GM21576 (cell line): ENCODE data around the gene OTP.

ENCODE experiments used
- ATAC-seq: cut with Tn5 transposase; IDR thresholded peaks from one replicate; pipeline ENCODE4 v1.9.1; 2021; ENCODE audit warnings: mild to moderate bottlenecking, moderate library complexity; ENCODE audit not compliant: unreplicated experiment

OTP gene

GRCh38 chr5:77637998-77638762 is at the start of gene OTP:
OTP (minus strand) TSS chr5:77638713; CDS start chr5:77638549, 164 bp downstream.
- ATAC-seq, result no peak

GRCh38 chr5:77683171-77683732 is 44.7 kb upstream of the OTP start:
- ATAC-seq, result no peak

GRCh38 chr5:77670526-77670925 is 32.0 kb upstream of the OTP start:
- ATAC-seq, result no peak

DNA sequence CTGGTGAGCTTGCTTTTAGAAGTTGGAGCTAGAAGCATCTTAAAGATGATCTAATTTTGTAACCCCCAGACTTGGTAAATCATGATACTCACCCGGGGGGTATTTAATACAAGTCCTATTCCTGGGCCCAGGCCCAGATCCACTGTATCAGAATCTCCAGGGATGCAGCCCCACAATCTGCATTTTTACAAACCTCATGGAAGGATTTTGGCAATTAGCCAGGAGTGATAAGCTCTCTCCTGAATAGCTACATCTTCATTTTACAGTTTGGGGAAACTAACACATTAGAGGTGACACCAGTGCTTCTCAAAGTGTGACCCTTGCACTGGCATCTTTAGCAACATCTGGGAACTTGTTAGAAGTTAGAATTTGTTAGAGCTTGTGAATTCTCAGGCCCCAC is 31.2 kb upstream of the OTP start:
- no peak for ATAC-seq

DNA sequence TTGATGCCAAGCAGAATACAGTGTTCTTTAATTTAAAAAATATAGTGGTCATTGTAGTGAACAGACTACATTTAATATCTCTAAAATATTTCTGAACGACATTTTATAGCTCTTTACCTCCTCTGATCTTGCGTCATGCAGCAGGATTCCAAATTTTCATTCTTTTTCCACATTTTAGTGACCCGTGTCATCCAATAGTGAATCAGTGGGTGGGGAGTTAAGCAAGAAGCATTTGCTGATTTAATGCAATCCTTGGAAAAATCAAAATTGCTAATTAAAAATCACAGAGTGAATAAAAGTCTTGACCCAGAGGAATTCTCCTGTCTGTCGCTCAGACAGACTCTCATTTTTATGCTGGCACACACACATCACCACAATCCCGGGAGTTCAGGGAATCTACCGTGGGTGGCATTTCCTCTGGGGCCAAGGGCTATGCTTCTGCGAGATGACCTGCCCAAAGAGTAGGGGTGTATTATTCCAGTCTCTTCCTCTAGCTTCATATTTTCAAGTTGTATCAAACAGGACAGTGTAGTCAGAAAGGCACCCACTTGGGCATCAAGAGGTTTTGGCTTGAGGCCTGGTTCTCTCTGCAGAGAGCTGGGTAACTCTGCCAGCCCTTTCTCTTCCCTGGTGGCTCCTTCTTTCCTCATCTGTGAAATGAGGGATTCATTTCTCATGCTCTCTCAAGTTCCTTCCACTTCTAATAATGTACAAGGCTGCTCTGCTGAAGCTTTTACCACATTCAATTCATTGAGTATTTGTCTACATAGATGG is 24.8 kb upstream of the OTP start:
- no peak for ATAC-seq

DNA sequence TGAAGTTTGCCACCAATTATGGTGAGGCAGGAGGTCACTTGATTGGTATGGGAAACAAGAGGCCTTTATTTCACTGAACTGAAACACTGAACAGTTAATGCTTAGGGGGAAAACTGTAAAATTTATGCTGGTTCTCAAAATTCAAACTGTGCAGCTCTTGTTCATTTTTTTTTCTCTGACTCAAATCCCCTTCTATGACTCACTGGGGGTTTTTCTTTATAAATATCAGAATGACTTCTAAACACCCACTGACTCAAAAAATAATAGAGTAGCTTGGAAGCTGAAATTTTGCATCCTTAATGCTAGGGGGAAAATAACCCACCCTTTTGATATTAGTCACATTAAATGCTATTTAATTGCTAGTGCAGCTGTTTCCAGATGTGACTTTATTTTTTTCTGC is 24.1 kb upstream of the OTP start:
- no peak for ATAC-seq

DNA sequence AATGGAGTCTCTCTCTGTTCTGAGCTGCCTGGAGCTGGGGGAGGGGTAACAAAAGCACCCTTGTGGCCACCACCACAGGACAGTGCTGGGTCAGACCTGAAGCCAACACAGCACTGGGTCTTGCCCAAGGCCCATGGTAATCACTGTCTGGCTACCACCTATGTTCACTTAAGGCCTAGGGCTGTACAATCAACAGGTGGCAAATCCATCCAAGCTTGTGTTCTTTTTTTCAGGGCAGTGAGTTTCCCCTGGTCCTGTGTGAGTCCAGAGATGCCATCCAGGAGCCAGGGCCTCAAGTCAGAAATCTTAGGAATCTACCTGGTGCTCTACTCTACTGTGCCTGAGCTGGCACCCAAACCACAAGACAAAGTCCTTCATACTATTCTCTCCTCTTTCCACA is 20.1 kb upstream of the OTP start:
- ATAC-seq, result no peak

GRCh38 chr5:77651343-77651742 is 12.8 kb upstream of the OTP start:
- no peak for ATAC-seq

DNA sequence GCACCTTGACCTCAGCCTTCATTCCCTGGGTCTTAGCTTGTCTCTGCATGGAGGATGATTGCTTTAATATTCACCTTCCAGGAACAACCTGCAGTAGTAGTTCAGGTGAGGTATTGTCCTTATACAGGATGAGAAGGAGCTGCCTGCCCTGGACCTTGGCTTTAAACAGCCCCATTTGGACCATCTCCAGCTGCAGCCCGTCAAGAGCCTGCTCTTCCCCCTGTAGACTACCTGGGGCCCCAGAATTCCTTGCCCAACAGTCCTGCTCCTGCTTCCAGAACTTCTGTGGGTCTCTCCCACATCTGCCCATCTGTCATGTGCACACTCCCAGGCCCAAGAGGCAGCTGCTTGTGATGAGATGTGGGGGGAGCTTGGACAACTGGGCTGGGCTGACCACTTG is 12.2 kb upstream of the OTP start:
- no peak for ATAC-seq

DNA sequence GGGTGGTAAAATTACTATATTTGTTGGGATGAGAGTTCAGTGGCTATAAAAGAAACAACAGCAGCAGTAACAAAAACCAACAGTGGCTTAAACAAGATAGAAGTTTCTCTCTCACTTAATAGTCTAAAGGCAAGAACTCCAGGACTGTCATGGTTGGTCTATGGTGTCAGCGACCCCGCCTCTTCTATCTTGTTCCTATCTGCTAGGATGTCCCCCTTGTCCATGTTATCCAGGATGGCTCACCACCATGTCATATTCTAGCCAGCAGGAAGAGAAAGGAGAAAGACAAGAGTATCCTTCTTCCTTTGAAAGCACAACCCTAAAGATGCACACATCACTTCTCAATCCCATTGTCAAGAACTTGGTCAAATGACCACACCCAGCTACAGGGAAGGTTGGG is 11.3 kb upstream of the OTP start:
- ATAC-seq, result no peak

GRCh38 chr5:77645995-77646639 is 7.6 kb upstream of the OTP start:
- ATAC-seq, result no peak

- no peak for ATAC-seq
These were observed 6.9 kb upstream of the OTP start for GRCh38 chr5:77645158-77645994.

- no peak for ATAC-seq
These were observed 6.1 kb upstream of the OTP start for GRCh38 chr5:77644371-77645157.

DNA sequence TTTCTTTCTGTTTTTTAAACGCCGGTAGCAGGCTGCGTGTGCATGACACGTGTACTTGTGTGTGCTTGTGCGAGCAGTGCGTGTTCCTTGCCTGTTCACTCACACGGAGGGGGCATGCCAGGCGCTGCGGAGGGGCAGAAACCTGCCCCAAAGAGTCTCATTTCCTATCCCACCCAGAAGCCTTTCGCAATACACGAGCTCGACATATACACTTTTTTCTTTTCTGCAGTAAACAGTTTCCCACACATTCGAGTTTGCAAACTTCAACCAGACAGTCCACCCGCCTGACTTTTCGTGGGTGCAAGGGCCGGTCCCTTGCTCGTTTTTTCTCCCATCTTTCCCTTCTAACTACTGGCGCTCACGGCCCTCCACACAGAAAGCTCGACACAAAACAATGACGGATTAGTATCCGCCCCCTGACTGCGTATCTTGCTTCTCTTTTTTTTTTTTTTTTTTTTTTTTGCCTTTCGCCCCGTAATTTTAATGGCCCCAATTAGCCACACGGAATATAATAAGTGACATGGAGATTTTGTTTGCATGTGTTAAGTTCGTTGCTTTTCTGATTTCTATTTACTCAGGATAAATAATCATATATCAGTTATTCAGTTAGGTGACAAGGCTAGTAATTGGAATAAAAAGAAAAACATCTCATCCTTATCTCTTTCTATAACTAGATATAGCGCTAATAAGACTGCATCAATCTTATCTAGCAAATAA is 5.3 kb upstream of the OTP start:
- ATAC-seq, result no peak

DNA sequence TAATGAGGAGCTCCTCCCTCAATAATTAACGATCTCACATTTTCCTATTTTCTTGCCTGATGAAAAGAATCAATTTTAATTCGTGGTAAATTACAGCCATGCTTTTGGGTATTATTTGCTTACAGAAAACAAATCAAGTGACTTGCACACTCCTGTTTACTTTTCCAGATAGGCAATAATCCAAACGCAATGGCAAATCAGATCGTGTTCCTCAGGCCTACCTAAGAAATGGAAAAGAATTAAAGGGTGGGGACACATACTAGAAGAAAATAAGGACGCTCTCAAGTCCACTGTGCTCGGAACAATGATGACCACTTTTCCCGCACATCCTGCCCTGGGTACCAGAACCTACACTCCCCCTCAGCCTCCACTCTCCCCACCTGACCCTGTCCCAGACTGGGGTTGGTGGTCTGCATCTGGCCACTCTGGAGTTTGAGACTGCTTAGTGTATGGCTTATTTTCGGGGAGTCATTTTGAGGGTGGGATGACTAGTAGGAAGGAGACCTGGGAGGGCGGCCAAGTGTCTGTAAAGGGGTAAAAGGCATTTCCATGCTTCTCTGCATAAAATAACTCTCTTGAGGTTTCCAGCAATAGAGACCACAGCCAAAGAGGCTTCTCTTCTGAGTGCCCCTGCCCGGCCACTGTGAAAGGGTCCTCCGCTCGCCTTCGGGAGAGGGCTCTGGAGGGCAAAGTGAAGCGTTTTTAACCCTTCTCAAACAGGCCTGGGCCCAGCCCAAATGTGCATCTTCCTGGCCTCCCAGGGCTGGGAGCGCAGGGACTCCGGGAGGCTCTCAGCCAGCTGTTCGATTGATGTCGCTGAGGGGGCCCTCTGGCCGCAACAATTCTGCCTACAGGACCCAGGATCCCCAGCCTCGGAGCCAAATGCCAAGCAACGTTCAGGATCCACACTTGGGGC is 4.5 kb upstream of the OTP start:
- no peak for ATAC-seq

- no peak for ATAC-seq
These were observed 3.6 kb upstream of the OTP start for GRCh38 chr5:77641963-77642737.

DNA sequence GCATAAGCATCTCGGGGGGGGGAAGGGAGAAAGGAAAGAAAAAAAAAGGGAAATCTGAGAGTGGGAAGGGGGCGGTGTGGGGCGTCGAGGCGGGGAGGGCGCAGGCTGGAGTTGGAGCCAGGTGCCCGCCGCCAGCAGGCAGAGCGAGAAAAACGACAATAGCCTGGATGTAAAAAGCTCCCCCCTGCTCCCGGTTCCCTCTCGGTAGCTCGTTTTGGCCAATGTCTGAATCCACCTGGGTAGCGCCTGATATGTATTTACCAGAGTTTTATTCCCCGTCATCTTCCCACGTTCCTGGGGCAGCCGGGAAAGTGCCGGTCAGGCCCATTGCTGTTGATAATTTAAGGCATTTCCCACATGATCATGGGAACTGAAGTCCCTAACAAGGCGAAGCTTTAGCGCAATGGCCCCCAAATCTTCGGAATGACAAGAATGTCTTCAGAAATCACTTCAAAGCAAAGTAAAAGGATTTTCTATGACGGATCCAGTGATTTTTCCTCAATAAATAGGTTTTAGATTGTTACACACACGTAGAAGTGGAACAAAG is 3.0 kb upstream of the OTP start:
- ATAC-seq, result no peak
